ENCODE measurements around the gene GBF1.
A peak's percentile ranks its signal among the peaks of the same experiment; 100 is the strongest.

- TF ChIP-seq, protein P1, sequence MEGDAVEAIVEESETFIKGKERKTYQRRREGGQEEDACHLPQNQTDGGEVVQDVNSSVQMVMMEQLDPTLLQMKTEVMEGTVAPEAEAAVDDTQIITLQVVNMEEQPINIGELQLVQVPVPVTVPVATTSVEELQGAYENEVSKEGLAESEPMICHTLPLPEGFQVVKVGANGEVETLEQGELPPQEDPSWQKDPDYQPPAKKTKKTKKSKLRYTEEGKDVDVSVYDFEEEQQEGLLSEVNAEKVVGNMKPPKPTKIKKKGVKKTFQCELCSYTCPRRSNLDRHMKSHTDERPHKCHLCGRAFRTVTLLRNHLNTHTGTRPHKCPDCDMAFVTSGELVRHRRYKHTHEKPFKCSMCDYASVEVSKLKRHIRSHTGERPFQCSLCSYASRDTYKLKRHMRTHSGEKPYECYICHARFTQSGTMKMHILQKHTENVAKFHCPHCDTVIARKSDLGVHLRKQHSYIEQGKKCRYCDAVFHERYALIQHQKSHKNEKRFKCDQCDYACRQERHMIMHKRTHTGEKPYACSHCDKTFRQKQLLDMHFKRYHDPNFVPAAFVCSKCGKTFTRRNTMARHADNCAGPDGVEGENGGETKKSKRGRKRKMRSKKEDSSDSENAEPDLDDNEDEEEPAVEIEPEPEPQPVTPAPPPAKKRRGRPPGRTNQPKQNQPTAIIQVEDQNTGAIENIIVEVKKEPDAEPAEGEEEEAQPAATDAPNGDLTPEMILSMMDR (IDR thresholded peaks at IDR 0.05): peak in 5 of 7 experiments; percentile 52 to 90 (median 85)
- TF ChIP-seq POLR2A (IDR thresholded peaks at IDR 0.05) (no peak), POLR2AphosphoS5 (IDR thresholded peaks at IDR 0.05) (no peak), EP300 (IDR thresholded peaks at IDR 0.05) (no peak)
These were observed 106.9 kb downstream of the GBF1 start for GRCh38 chr10:102352066-102352715.

Data from stomach (tissue), 4 donors.